A549 (cell line): ENCODE data around the gene TMEM183A. TPM values are rescaled to one million over a fixed set of nuclear protein-coding genes. Genes with fewer than 3 reads are reported as not detected.

Source experiments
- ATAC-seq, 2 experiments: fragments of 200-7000 bp in 1 of 2; fragments of >200 bp in 1 of 2; cut with Nextera tagmentation in 1 of 2; cut with Tn5 transposase in 1 of 2; 3 replicates each; pipeline versions ENCODE4 v1.8.0 to v1.9.1; 2018 to 2020; ENCODE audit warnings: mild to moderate bottlenecking in 1 of 2, moderate library complexity in 1 of 2
- CTCF ChIA-PET: fragments of 300-600 bp; sonication (Branson Sonifier 250); formaldehyde crosslinking; extraction: SDS; loops from one replicate; lab custom pipeline; 2021; ENCODE audit warnings: antibody characterized with exemption, inconsistent platforms; lab: Yijun Ruan, JAX
- POLR2A ChIA-PET: fragments of 350-600 bp; formaldehyde crosslinking; extraction: SDS; loops from one replicate; lab custom pipeline; 2021; ENCODE audit warnings: antibody characterized with exemption, inconsistent platforms; lab: Yijun Ruan, JAX
- DNase-seq, 2 experiments: peaks; one replicate each; pipeline versions ENCODE4 v3.0.0 to v3.0.0-alpha.2; 2011 to 2016; ENCODE audit warnings: low read depth in 1 of 2, low spot score in 1 of 2
- FAIRE-seq: peaks from 2 replicates; lab custom pipeline; 2011; peaks lifted over from hg19 to GRCh38; lab: Jason Lieb, UNC
- H3K27ac ChIP-seq, 2 experiments: fragments of >200 bp; sonication (Bioruptor Twin); formaldehyde crosslinking; 3 replicates each; pipeline ENCODE4 v1.5.1; 2016 to 2017
- H3K4me1 ChIP-seq: fragments of >200 bp; sonication (Bioruptor Twin); formaldehyde crosslinking; 3 replicates; pipeline ENCODE4 v1.6.1; 2016
- H3K4me2 ChIP-seq: fragments of >200 bp; sonication (Bioruptor Twin); formaldehyde crosslinking; 3 replicates; pipeline ENCODE4 v1.6.1; 2016
- H3K4me3 ChIP-seq: fragments of >200 bp; sonication (Bioruptor Twin); formaldehyde crosslinking; 3 replicates; pipeline ENCODE4 v1.5.1; 2016
- H3K9me3 ChIP-seq: fragments of >200 bp; sonication (Bioruptor Twin); formaldehyde crosslinking; 3 replicates; pipeline ENCODE4 v1.6.1; 2016
- CEBPB ChIP-seq, 2 experiments: fragments of >200 bp in 1 of 2; sonication (Bioruptor Twin) in 1 of 2; formaldehyde crosslinking in 1 of 2; IDR thresholded peaks; 2 replicates each; pipeline ENCODE4 v1.6.1; 2012 to 2016
- EP300 ChIP-seq, 2 experiments: fragments of >200 bp; sonication (Bioruptor Twin); formaldehyde crosslinking; IDR thresholded peaks; 2 replicates in 1 of 2; 3 replicates in 1 of 2; pipeline ENCODE4 v1.6.1; 2016 to 2017
- FOSL2 ChIP-seq, 2 experiments: fragments of 450-650 bp in 1 of 2; fragments of >200 bp in 1 of 2; sonication (Bioruptor Twin) in 1 of 2; formaldehyde crosslinking; IDR thresholded peaks; 2 replicates each; pipeline versions ENCODE4 v1.5.0 to v1.6.1; 2016 to 2020; ENCODE audit warnings: mild to moderate bottlenecking in 1 of 2, moderate library complexity in 1 of 2
- HEYL ChIP-seq: fragments of 250-450 bp; sonication (Bioruptor Pico); IDR thresholded peaks from 2 replicates; pipeline ENCODE4 v1.8.0; 2021; ENCODE audit warnings: mild to moderate bottlenecking, moderate library complexity
- HOXB5 ChIP-seq: fragments of 250-450 bp; sonication (Bioruptor Pico); IDR thresholded peaks from 2 replicates; pipeline ENCODE4 v1.5.0; 2020; ENCODE audit warnings: mild to moderate bottlenecking, moderate library complexity
- JUN ChIP-seq, 2 experiments: fragments of >200 bp; sonication (Bioruptor Twin); formaldehyde crosslinking; IDR thresholded peaks; 2 replicates in 1 of 2; 3 replicates in 1 of 2; pipeline ENCODE4 v1.6.1; 2016 to 2017
- JUNB ChIP-seq: fragments of >200 bp; sonication (Bioruptor Twin); formaldehyde crosslinking; IDR thresholded peaks from 2 replicates; pipeline ENCODE4 v1.6.1; 2016
- KDM1A ChIP-seq: fragments of 200-600 bp; sonication (generic); IDR thresholded peaks from 2 replicates; pipeline ENCODE4 v1.6.1; 2016; ENCODE audit warnings: low read depth, mild to moderate bottlenecking
- KDM5A ChIP-seq: fragments of 200-600 bp; sonication (generic); IDR thresholded peaks from 2 replicates; pipeline ENCODE4 v1.6.1; 2016; ENCODE audit warnings: antibody characterized with exemption, mild to moderate bottlenecking
- MYC ChIP-seq: IDR thresholded peaks from 2 replicates; pipeline ENCODE4 v1.6.1; 2012; ENCODE audit warnings: mild to moderate bottlenecking, inconsistent platforms, low read length, improper control_type of control experiment, borderline replicate concordance
- NR3C1 ChIP-seq: fragments of >200 bp; sonication (Bioruptor Twin); formaldehyde crosslinking; IDR thresholded peaks from 3 replicates; pipeline ENCODE4 v1.6.1; 2017
- POLR2A ChIP-seq: IDR thresholded peaks from 2 replicates; pipeline ENCODE4 v1.6.1; 2012; ENCODE audit warnings: mild to moderate bottlenecking, low read length
- RCOR1 ChIP-seq: fragments of 150-350 bp; IDR thresholded peaks from 2 replicates; pipeline ENCODE4 v1.6.1; 2014; ENCODE audit warnings: antibody characterized with exemption, low read length, low read depth
- SREBF2 ChIP-seq: fragments of 450-650 bp; IDR thresholded peaks from 2 replicates; pipeline ENCODE4 v1.6.1; 2014; ENCODE audit warnings: mild to moderate bottlenecking, moderate library complexity
- ZNF302 ChIP-seq: fragments of 250-450 bp; sonication (Bioruptor Pico); IDR thresholded peaks from 2 replicates; pipeline ENCODE4 v1.9.0; 2021; ENCODE audit warnings: inconsistent platforms, mild to moderate bottlenecking, moderate library complexity
- WGBS: methylation state at CpG from one replicate; pipeline ENCODE4 v1.1.6; 2017; ENCODE audit errors: missing lambda C conversion rate; 5-methylcytosine and 5-hydroxymethylcytosine counted together
- polyA plus RNA-seq, 4 experiments: library from polyadenylated mRNA; depleted of rRNA in 3 of 4; stranded (reverse); fragments of >200 nt; fragmentation: RNase III in 1 of 4; extraction: RNeasy Plus Mini Kit Qiagen cat#74134 plus additional on column Dnase treatment in 1 of 4; gene quantifications; 2 replicates in 3 of 4; 3 replicates in 1 of 4; pipeline ENCODE4 v1.2.3, GENCODE V29; 2011 to 2017
- TF ChIP-seq, protein P1 (sequence below): fragments of 200-600 bp; sonication (generic); IDR thresholded peaks from 2 replicates; pipeline ENCODE4 v1.6.1; 2016; ENCODE audit warnings: antibody characterized with exemption, mild to moderate bottlenecking, moderate library complexity
- TF ChIP-seq, protein P2 (sequence below): IDR thresholded peaks from 2 replicates; pipeline ENCODE4 v1.6.1; 2012; ENCODE audit warnings: low read depth, borderline replicate concordance
- TF ChIP-seq, protein P3 (sequence below): fragments of >200 bp; sonication (Bioruptor Twin); formaldehyde crosslinking; IDR thresholded peaks from 3 replicates; pipeline ENCODE4 v1.6.1; 2016

Gene TMEM183A
- polyA plus RNA-seq, 2 of the 4 experiments (the other 2 are of a cell fraction): 48.4 to 114 TPM

DNA sequence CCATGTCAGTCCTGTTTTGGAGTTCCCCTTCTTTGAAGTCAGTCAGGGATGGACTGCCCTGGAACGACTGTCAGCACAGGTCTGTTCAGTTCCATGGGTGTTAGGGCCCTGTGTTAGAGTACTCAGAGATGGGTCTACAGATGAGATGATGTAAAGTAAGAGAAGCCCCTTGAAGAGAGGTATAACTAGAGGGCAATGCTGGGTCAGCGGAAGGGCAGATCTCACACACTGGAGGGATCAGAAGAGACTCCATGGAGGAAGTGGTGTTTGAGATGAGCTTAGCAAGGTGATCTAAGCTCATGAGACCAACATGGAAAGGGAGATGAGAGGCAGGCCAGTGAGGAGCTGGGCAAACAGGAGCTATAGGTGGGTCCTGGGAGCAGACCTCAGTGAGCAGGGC is 26.7 kb downstream of the TMEM183A start:
- no peak overlapping the region for H3K4me2 ChIP-seq
- ATAC-seq (no peak), DNase-seq (no peak), FAIRE-seq (no peak)
- POLR2A ChIA-PET: no interaction called here
- no peak overlapping the region for H3K27ac ChIP-seq
- H3K4me1 ChIP-seq: peaks cover 13% of the 10 kb centered on the region; the same call in 2 of the 3 replicates
- TF ChIP-seq KDM1A: no peak
- TF ChIP-seq, protein P1, sequence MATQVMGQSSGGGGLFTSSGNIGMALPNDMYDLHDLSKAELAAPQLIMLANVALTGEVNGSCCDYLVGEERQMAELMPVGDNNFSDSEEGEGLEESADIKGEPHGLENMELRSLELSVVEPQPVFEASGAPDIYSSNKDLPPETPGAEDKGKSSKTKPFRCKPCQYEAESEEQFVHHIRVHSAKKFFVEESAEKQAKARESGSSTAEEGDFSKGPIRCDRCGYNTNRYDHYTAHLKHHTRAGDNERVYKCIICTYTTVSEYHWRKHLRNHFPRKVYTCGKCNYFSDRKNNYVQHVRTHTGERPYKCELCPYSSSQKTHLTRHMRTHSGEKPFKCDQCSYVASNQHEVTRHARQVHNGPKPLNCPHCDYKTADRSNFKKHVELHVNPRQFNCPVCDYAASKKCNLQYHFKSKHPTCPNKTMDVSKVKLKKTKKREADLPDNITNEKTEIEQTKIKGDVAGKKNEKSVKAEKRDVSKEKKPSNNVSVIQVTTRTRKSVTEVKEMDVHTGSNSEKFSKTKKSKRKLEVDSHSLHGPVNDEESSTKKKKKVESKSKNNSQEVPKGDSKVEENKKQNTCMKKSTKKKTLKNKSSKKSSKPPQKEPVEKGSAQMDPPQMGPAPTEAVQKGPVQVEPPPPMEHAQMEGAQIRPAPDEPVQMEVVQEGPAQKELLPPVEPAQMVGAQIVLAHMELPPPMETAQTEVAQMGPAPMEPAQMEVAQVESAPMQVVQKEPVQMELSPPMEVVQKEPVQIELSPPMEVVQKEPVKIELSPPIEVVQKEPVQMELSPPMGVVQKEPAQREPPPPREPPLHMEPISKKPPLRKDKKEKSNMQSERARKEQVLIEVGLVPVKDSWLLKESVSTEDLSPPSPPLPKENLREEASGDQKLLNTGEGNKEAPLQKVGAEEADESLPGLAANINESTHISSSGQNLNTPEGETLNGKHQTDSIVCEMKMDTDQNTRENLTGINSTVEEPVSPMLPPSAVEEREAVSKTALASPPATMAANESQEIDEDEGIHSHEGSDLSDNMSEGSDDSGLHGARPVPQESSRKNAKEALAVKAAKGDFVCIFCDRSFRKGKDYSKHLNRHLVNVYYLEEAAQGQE: no peak
- TF ChIP-seq, protein P2, sequence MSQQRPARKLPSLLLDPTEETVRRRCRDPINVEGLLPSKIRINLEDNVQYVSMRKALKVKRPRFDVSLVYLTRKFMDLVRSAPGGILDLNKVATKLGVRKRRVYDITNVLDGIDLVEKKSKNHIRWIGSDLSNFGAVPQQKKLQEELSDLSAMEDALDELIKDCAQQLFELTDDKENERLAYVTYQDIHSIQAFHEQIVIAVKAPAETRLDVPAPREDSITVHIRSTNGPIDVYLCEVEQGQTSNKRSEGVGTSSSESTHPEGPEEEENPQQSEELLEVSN: no peak
- TF ChIP-seq, protein P3, sequence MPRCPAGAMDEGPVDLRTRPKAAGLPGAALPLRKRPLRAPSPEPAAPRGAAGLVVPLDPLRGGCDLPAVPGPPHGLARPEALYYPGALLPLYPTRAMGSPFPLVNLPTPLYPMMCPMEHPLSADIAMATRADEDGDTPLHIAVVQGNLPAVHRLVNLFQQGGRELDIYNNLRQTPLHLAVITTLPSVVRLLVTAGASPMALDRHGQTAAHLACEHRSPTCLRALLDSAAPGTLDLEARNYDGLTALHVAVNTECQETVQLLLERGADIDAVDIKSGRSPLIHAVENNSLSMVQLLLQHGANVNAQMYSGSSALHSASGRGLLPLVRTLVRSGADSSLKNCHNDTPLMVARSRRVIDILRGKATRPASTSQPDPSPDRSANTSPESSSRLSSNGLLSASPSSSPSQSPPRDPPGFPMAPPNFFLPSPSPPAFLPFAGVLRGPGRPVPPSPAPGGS: no peak
- no peak for TF ChIP-seq JUNB
- no peak for TF ChIP-seq KDM5A
- no peak for TF ChIP-seq FOSL2 (IDR thresholded peaks at IDR 0.05)
- TF ChIP-seq FOSL2 (CRISPR knock-in tag; IDR thresholded peaks at IDR 0.05): no peak
- no peak for TF ChIP-seq RCOR1
- no peaks in the 10 kb centered on the region for H3K9me3 ChIP-seq
- H3K4me3 ChIP-seq: no peak overlapping the region
- CTCF ChIA-PET: interaction anchor here (0.9 to 25.2 kb wide), 8 partner anchors 6 to 236 kb away, joined by 3 to 452 read pairs (median 144); partner anchors contain the start of genes ADORA1, MYBPH and PPFIA4
- WGBS: 50% methylated on average over 2 of the region's 2 CpGs

DNA sequence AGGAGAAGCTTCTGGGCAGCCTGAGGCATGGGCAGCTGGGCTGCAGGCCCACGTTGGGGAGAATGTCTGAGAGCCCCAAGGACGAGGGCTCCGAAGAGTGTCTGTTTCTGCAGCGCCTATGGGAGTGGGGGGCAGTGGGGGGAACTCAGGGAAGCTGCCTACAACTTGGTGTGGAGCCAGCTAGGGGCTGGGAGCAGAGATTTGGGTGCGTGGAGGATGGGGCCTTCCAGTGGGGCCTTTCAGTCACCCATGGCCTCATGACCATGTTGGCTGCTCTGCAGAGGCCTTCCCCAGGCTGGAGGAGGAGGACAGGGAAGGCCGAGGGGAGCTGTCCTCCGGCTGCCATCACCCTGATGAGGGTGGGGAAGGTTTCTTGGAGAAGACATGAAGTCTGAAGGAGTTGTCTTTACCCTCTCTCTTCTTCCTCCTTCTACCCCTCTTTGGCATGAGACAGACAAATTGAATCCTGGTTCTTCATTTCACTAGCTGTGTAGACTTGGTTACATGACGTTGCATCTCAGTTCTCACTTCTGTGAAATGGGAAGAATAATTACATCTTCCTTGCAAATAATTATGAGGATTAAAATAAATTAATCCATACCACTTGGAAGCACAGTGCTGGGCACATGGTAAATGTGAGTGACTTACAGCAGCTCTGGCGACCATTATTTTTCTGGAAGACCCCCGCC is 27.4 kb downstream of the TMEM183A start:
- WGBS: 60% methylated on average over 10 of the region's 10 CpGs
- DNase-seq (no peak), ATAC-seq (no peak), FAIRE-seq (no peak)
- H3K9me3 ChIP-seq: no peaks in the 10 kb centered on the region
- no peak for TF ChIP-seq HOXB5
- no peak for TF ChIP-seq SREBF2
- no peak for TF ChIP-seq MYC
- no peak for TF ChIP-seq EP300 (IDR thresholded peaks at IDR 0.05)
- TF ChIP-seq HEYL (CRISPR knock-in tag): no peak
- no peak for TF ChIP-seq ZNF302 (CRISPR knock-in tag)
- no peak for TF ChIP-seq CEBPB (IDR thresholded peaks at IDR 0.05)
- TF ChIP-seq JUN (IDR thresholded peaks at IDR 0.05): no peak
- no peak for TF ChIP-seq NR3C1
- TF ChIP-seq POLR2A: no peak
- TF ChIP-seq, protein P3: no peak
- no peak overlapping the region for H3K4me3 ChIP-seq
- H3K4me2 ChIP-seq: no peak overlapping the region
- peaks cover 15% of the 10 kb centered on the region; the same call in 2 of the 3 replicates for H3K4me1 ChIP-seq
- ChIA-PET CTCF (interaction anchor here (0.9 to 25.2 kb wide), 7 partner anchors 7 to 235 kb away, joined by 3 to 452 read pairs (median 188); partner anchors contain the start of genes ADORA1, MYBPH and PPFIA4), POLR2A (no interaction called here)
- no peak overlapping the region for H3K27ac ChIP-seq
